ENCODE results near the gene ROBO2.

The ROBO2 gene

GRCh38 chr3:77072232-77072631 lies 32.3 kb downstream of the ROBO2 start:
- ChIA-PET POLR2A (no interaction called here), CTCF (no interaction called here)
- TF ChIP-seq, protein P1, sequence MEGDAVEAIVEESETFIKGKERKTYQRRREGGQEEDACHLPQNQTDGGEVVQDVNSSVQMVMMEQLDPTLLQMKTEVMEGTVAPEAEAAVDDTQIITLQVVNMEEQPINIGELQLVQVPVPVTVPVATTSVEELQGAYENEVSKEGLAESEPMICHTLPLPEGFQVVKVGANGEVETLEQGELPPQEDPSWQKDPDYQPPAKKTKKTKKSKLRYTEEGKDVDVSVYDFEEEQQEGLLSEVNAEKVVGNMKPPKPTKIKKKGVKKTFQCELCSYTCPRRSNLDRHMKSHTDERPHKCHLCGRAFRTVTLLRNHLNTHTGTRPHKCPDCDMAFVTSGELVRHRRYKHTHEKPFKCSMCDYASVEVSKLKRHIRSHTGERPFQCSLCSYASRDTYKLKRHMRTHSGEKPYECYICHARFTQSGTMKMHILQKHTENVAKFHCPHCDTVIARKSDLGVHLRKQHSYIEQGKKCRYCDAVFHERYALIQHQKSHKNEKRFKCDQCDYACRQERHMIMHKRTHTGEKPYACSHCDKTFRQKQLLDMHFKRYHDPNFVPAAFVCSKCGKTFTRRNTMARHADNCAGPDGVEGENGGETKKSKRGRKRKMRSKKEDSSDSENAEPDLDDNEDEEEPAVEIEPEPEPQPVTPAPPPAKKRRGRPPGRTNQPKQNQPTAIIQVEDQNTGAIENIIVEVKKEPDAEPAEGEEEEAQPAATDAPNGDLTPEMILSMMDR (IDR thresholded peaks at IDR 0.05; ENCODE audit: control extremely low read depth, extremely low read depth, low read depth, missing control alignments), result no peak
- no peak for DNase-seq (ENCODE audit: extremely low spot score)

GRCh38 chr3:77078279-77078678 lies 38.4 kb downstream of the ROBO2 start:
- TF ChIP-seq, protein P1 (IDR thresholded peaks at IDR 0.05; ENCODE audit: control extremely low read depth, extremely low read depth, low read depth, missing control alignments), result no peak
- POLR2A ChIA-PET, result no interaction called here
- no peak for DNase-seq (ENCODE audit: extremely low spot score)
- CTCF ChIA-PET, result no interaction called here

DNA sequence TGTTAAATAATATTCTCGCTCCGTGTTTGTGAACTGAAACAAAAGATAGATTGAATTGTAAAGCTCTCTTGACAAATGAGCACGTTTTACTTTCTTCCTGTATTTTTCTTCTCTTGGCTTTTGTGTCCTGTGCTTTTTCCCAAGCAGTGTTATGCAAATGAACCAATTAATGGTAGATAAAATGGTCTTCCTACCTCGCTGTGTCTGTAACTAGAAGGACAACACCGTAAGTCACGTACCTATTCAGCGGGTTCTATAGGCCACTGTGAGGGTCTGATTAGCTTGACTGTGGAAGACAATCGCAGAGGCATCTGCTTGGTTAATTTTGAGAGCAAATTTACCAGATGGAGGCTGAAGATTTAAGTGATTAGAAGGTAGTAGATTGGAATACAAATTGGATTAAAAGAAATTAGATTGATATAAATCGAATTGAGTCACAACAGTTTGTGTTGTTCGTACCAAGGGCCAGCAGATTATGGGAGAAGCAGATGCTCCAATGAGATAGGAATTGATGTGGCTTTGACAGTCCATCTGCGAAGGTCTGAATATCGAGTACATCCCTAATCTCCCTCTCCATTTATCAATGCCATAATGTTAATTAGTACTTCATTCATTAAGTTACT lies 40.2 kb downstream of the ROBO2 start:
- DNase-seq (ENCODE audit: extremely low spot score), result no peak
- ChIA-PET POLR2A (no interaction called here), CTCF (interaction anchor here (1.2 kb wide), 1 partner anchor 9 kb away, joined by 3 read pairs; no protein-coding TSS in a partner anchor)
- TF ChIP-seq, protein P1 (IDR thresholded peaks at IDR 0.05; ENCODE audit: control extremely low read depth, extremely low read depth, low read depth, missing control alignments), result no peak

DNA sequence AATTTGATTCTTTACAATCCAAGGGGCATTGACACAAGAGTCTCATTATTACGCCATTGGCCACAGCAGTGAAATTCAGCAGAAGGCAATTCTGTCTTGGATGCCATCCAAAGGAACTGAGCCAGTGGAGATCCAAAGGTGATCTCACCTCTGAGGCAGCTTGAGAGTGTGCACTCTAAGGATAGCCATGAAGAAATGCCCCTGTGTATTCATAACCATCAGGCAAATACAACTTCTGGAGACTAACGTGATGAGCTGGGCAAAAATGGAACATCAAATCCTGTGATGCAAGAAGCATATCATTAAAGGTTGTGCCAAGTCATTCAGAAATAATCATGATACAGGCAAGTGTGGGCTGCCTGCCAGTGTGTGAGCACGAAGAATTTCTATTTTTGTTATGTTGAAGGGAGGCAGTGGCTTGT lies 41.4 kb downstream of the ROBO2 start:
- CTCF ChIA-PET, result no interaction called here

GRCh38 chr3:77084511-77084910 lies 44.6 kb downstream of the ROBO2 start:
- ChIA-PET CTCF (interaction anchor here (1.2 kb wide), 1 partner anchor 148 kb away, joined by 3 read pairs; no protein-coding TSS in a partner anchor), POLR2A (no interaction called here)
- no peak for DNase-seq (ENCODE audit: extremely low spot score)
- TF ChIP-seq, protein P1 (IDR thresholded peaks at IDR 0.05; ENCODE audit: control extremely low read depth, extremely low read depth, low read depth, missing control alignments), result no peak

More for the DNA sequence above, 41.4 kb downstream of the ROBO2 start:
- TF ChIP-seq, protein P1 (IDR thresholded peaks at IDR 0.05; ENCODE audit: control extremely low read depth, extremely low read depth, low read depth, missing control alignments), result no peak
- DNase-seq (ENCODE audit: extremely low spot score), result no peak
- POLR2A ChIA-PET, result no interaction called here

DNA sequence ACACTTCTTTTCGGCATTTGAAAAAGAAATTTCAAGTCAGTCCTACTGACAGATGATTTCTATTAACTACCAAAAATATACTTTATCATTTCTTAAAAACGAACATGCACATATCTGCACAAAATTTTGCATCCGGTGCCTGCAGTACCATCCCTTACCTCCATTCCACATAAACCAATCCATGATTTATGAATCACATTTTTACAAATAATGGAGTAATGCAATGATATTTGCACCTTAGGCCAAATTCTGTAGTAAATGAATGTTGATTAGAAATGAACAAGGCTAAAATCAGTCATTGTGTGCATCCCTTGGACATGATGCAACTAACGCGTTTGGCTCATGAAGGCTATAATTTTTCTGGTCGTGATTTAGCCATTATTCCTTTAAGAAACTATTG lies 46.5 kb downstream of the ROBO2 start:
- ChIA-PET CTCF (no interaction called here), POLR2A (no interaction called here)
- no peak for DNase-seq (ENCODE audit: extremely low spot score)
- TF ChIP-seq, protein P1 (IDR thresholded peaks at IDR 0.05; ENCODE audit: control extremely low read depth, extremely low read depth, low read depth, missing control alignments), result no peak

Data from GM10248 (cell line).